H7 (cell line): ENCODE measurements around the gene USP47. TPM values are rescaled to one million over a fixed set of nuclear protein-coding genes. Genes with fewer than 3 reads are reported as not detected.

Source experiments
- DNase-seq: peaks from one replicate; pipeline ENCODE4 v3.0.0; 2012
- H3K27me3 ChIP-seq: 2 replicates; pipeline ENCODE4 v1.6.0; 2011; ENCODE audit warnings: mild to moderate bottlenecking, low read length; ENCODE audit not compliant: control insufficient read depth, insufficient read depth
- H3K36me3 ChIP-seq: replicated peaks from 2 replicates; pipeline ENCODE4 v1.5.1; 2011; ENCODE audit warnings: low read length; ENCODE audit not compliant: control insufficient read depth, insufficient read depth
- H3K4me3 ChIP-seq: 2 replicates; pipeline ENCODE4 v1.5.1; 2011; ENCODE audit warnings: low read depth, mild to moderate bottlenecking, control low read depth, low read length, moderate library complexity; ENCODE audit not compliant: insufficient read depth
- total RNA-seq: library from RNA; depleted of rRNA; stranded (reverse); fragments of >200 nt; shearing (Covaris generic); gene quantifications from 2 replicates; pipeline ENCODE4 v1.2.3, GENCODE V29; 2014; rRNA removed

The USP47 gene
- 25.8 and 32.8 TPM in 2 replicates for total RNA-seq

- peak within 1 kb of the TSS; percentile 85 for H3K4me3 ChIP-seq
- H3K27me3 ChIP-seq: no peaks in the 10 kb centered on the region
- no peaks in the 10 kb centered on the region for H3K36me3 ChIP-seq
- DNase-seq: peak; percentile 87
Measured at GRCh38 chr11:11841723-11842420, at the start of gene USP47. Gene USP47, plus strand, starts transcription at chr11:11841972. Its CDS starts 214 bp downstream, at chr11:11842186.

GRCh38 chr11:11793073-11793472 is 48.7 kb upstream of the USP47 start:
- Histone ChIP-seq H3K36me3 (no peaks in the 10 kb centered on the region), H3K27me3 (no peaks in the 10 kb centered on the region), H3K4me3 (no peak overlapping the region)
- no peak for DNase-seq

- Histone ChIP-seq H3K27me3 (no peaks in the 10 kb centered on the region), H3K4me3 (no peak overlapping the region), H3K36me3 (no peaks in the 10 kb centered on the region)
- peak; percentile 39 for DNase-seq
Measured at GRCh38 chr11:11798586-11799438, 43.0 kb upstream of the USP47 start.

- no peak for DNase-seq
- Histone ChIP-seq H3K36me3 (no peaks in the 10 kb centered on the region), H3K4me3 (no peak overlapping the region), H3K27me3 (no peaks in the 10 kb centered on the region)
Measured at GRCh38 chr11:11805228-11805627, 36.5 kb upstream of the USP47 start.

GRCh38 chr11:11806074-11806473 is 35.7 kb upstream of the USP47 start:
- DNase-seq: no peak
- Histone ChIP-seq H3K4me3 (no peak overlapping the region), H3K27me3 (no peaks in the 10 kb centered on the region), H3K36me3 (no peaks in the 10 kb centered on the region)

GRCh38 chr11:11806586-11806985 is 35.2 kb upstream of the USP47 start:
- Histone ChIP-seq H3K4me3 (no peak overlapping the region), H3K27me3 (no peaks in the 10 kb centered on the region), H3K36me3 (no peaks in the 10 kb centered on the region)
- DNase-seq: no peak

GRCh38 chr11:11807811-11808782 is 33.7 kb upstream of the USP47 start:
- no peak for DNase-seq
- Histone ChIP-seq H3K4me3 (no peak overlapping the region), H3K36me3 (no peaks in the 10 kb centered on the region), H3K27me3 (no peaks in the 10 kb centered on the region)

GRCh38 chr11:11808992-11809615 is 32.7 kb upstream of the USP47 start:
- Histone ChIP-seq H3K4me3 (no peak overlapping the region), H3K36me3 (no peaks in the 10 kb centered on the region), H3K27me3 (no peaks in the 10 kb centered on the region)
- DNase-seq: no peak

GRCh38 chr11:11810764-11811726 is 30.7 kb upstream of the USP47 start:
- peak overlapping the region; percentile 14; the same call in 1 of the 2 replicates for H3K4me3 ChIP-seq
- H3K36me3 ChIP-seq: no peaks in the 10 kb centered on the region
- H3K27me3 ChIP-seq: no peaks in the 10 kb centered on the region
- DNase-seq: peak; percentile 79

GRCh38 chr11:11813288-11813962 is 28.3 kb upstream of the USP47 start:
- DNase-seq: no peak
- H3K36me3 ChIP-seq: no peaks in the 10 kb centered on the region
- H3K4me3 ChIP-seq: no peak overlapping the region
- H3K27me3 ChIP-seq: no peaks in the 10 kb centered on the region

- DNase-seq: no peak
- H3K4me3 ChIP-seq: no peak overlapping the region
- H3K27me3 ChIP-seq: no peaks in the 10 kb centered on the region
- no peaks in the 10 kb centered on the region for H3K36me3 ChIP-seq
Measured at GRCh38 chr11:11814614-11815452, 26.9 kb upstream of the USP47 start.
